ENCODE data around the gene KITLG.
"Not testable (repeated sequence)": the region's sequence is repeated elsewhere in the genome, so short reads cannot be mapped to it uniquely, and the experiment has no call there.

KITLG gene

GRCh38 chr12:88575361-88575970 lies 4.8 kb downstream of the KITLG start:
- no peak for DNase-seq

GRCh38 chr12:88574278-88574677 lies 6.0 kb downstream of the KITLG start:
- no peak for DNase-seq

- DNase-seq, result no peak
Measured at GRCh38 chr12:88573583-88573982, 6.7 kb downstream of the KITLG start.

- no peak for DNase-seq
Measured at GRCh38 chr12:88572781-88573549, 7.3 kb downstream of the KITLG start.

GRCh38 chr12:88571543-88571942 lies 8.7 kb downstream of the KITLG start:
- no peak for DNase-seq

- no peak for DNase-seq
Measured at GRCh38 chr12:88570103-88570502, 10.2 kb downstream of the KITLG start.

GRCh38 chr12:88566430-88566829 lies 13.8 kb downstream of the KITLG start:
- DNase-seq, result no peak

GRCh38 chr12:88562846-88563582 lies 17.3 kb downstream of the KITLG start:
- no peak for DNase-seq

- DNase-seq, result no peak
Measured at GRCh38 chr12:88562151-88562550, 18.1 kb downstream of the KITLG start.

- no peak for DNase-seq
Measured at GRCh38 chr12:88559772-88560171, 20.5 kb downstream of the KITLG start.

GRCh38 chr12:88559199-88559598 lies 21.1 kb downstream of the KITLG start:
- DNase-seq, result no peak

- no peak for DNase-seq
Measured at GRCh38 chr12:88558340-88558867, 21.9 kb downstream of the KITLG start.

- no peak for DNase-seq
Measured at GRCh38 chr12:88556213-88556774, 24.0 kb downstream of the KITLG start.

- no peak for DNase-seq
Measured at GRCh38 chr12:88553941-88554658, 26.2 kb downstream of the KITLG start.

- no peak for DNase-seq
Measured at GRCh38 chr12:88552610-88553079, 27.6 kb downstream of the KITLG start.

- DNase-seq, result no peak
Measured at GRCh38 chr12:88549929-88550328, 30.3 kb downstream of the KITLG start.

- not testable (repeated sequence) for DNase-seq
Measured at GRCh38 chr12:88547949-88548348, 32.3 kb downstream of the KITLG start.

GRCh38 chr12:88546853-88547252 lies 33.4 kb downstream of the KITLG start:
- no peak for DNase-seq

- no peak for DNase-seq
Measured at GRCh38 chr12:88546226-88546625, 34.0 kb downstream of the KITLG start.

- DNase-seq, result no peak
Measured at GRCh38 chr12:88544991-88545980, 35.0 kb downstream of the KITLG start.

- DNase-seq, result no peak
Measured at GRCh38 chr12:88539893-88540292, 40.4 kb downstream of the KITLG start.
